Endodermal cell (in vitro differentiated cells): Measurements from ENCODE around the gene PIAS4. TPM values are rescaled to one million over a fixed set of nuclear protein-coding genes. Genes with fewer than 3 reads are reported as not detected.

ENCODE experiments used
- DNase-seq: peaks from one replicate; pipeline ENCODE4 v3.0.0-alpha.2; 2017
- H3K27ac ChIP-seq: 2 replicates; pipeline ENCODE4 v1.5.1; 2013; ENCODE audit warnings: mild to moderate bottlenecking, low read depth, low read length, moderate library complexity
- H3K27me3 ChIP-seq: 2 replicates; pipeline ENCODE4 v1.6.1; 2013; ENCODE audit warnings: mild to moderate bottlenecking, low read length, moderate library complexity; ENCODE audit not compliant: insufficient read depth, control insufficient read depth, poor library complexity, severe bottlenecking
- H3K36me3 ChIP-seq: 2 replicates; pipeline ENCODE4 v1.7.0; 2013; ENCODE audit warnings: mild to moderate bottlenecking, low read length, moderate library complexity; ENCODE audit not compliant: control insufficient read depth, insufficient read depth
- H3K4me1 ChIP-seq: one replicate; pipeline ENCODE4 v1.7.0; 2013; ENCODE audit warnings: low read length; ENCODE audit not compliant: control insufficient read depth, insufficient read depth
- H3K4me3 ChIP-seq: 2 replicates; pipeline ENCODE4 v1.5.1; 2013; ENCODE audit warnings: mild to moderate bottlenecking, low read length, moderate library complexity
- H3K9ac ChIP-seq: 2 replicates; pipeline ENCODE4 v1.6.1; 2013; ENCODE audit warnings: mild to moderate bottlenecking, low read length, moderate library complexity; ENCODE audit not compliant: poor library complexity, severe bottlenecking; ENCODE audit errors: extremely low read depth
- H3K9me3 ChIP-seq: 2 replicates; pipeline ENCODE4 v1.6.1; 2013; ENCODE audit warnings: mild to moderate bottlenecking, low read length, moderate library complexity; ENCODE audit not compliant: control insufficient read depth
- H3K27ac Mint-ChIP-seq: 2 replicates; pipeline ENCODE4 v1.8.0; 2020; ENCODE audit warnings: mixed read lengths
- H3K27me3 Mint-ChIP-seq: 2 replicates; pipeline ENCODE4 v1.8.0; 2021; ENCODE audit warnings: mild to moderate bottlenecking, mixed read lengths; ENCODE audit not compliant: insufficient read depth
- H3K36me3 Mint-ChIP-seq: 2 replicates; pipeline ENCODE4 v1.8.0; 2020; ENCODE audit warnings: low read depth, mixed read lengths
- H3K4me1 Mint-ChIP-seq: 2 replicates; pipeline ENCODE4 v1.8.0; 2020; ENCODE audit warnings: mixed read lengths
- H3K4me3 Mint-ChIP-seq: 2 replicates; pipeline ENCODE4 v1.8.0; 2020; ENCODE audit warnings: mild to moderate bottlenecking, moderate library complexity, mixed read lengths
- H3K9me3 Mint-ChIP-seq: 2 replicates; pipeline ENCODE4 v1.8.0; 2020; ENCODE audit warnings: mild to moderate bottlenecking, mixed read lengths
- CTCF ChIP-seq: fragments of 200-600 bp; sonication (generic); conservative IDR thresholded peaks from 2 replicates; pipeline ENCODE4 v1.5.0; 2021; ENCODE audit warnings: antibody characterized with exemption, mild to moderate bottlenecking
- WGBS, 2 experiments: methylation state at CpG; one replicate each; pipeline versions ENCODE4 v1.1.5 to v1.1.7; 2013; ENCODE audit warnings: missing lambda C conversion rate in 2 of 2, mixed read lengths in 1 of 2; ENCODE audit not compliant: insufficient coverage in 1 of 2, insufficient read length in 1 of 2; 5-methylcytosine and 5-hydroxymethylcytosine counted together
- total RNA-seq, 2 donors: library from RNA; stranded (reverse); fragmentation: NEBNext Ultra II Directional in 1 of 2; extraction: Animal tissue kit (Norgen Biotek cat#: 25700) in 1 of 2; gene quantifications; 2 replicates in 1 of 2; 3 replicates in 1 of 2; pipeline ENCODE4 v1.2.1, GENCODE V29; 2021

The PIAS4 gene
- total RNA-seq, 2 donors from 2014 or later, result 57.5 to 58.1 TPM

GRCh38 chr19:4064149-4064495 lies 56.6 kb downstream of the PIAS4 start:
- DNase-seq, result no peak
- TF ChIP-seq CTCF, result no peak
- no peaks in the 10 kb centered on the region for H3K4me1 ChIP-seq
- H3K9me3 Mint-ChIP-seq, result no peaks in the 10 kb centered on the region
- peaks cover 2% of the 10 kb centered on the region for H3K36me3 Mint-ChIP-seq
- peak overlapping the region; percentile 66 for H3K9ac ChIP-seq
- peaks cover 14% of the 10 kb centered on the region for H3K27me3 Mint-ChIP-seq
- H3K27ac ChIP-seq, result no peak overlapping the region
- H3K27me3 ChIP-seq, result peaks cover 19% of the 10 kb centered on the region
- peaks cover 3% of the 10 kb centered on the region for H3K4me1 Mint-ChIP-seq
- peak overlapping the region; percentile 82 for H3K4me3 ChIP-seq
- H3K4me3 Mint-ChIP-seq, result peak overlapping the region; percentile 73
- peaks cover 10% of the 10 kb centered on the region for H3K36me3 ChIP-seq
- H3K9me3 ChIP-seq, result no peaks in the 10 kb centered on the region
- H3K27ac Mint-ChIP-seq, result peak overlapping the region; percentile 77
- 6 to 9% methylated on average over 18 to 24 of the region's 24 CpGs for WGBS, 2 experiments

GRCh38 chr19:4064496-4065260 lies 57.1 kb downstream of the PIAS4 start:
- peaks cover 10% of the 10 kb centered on the region for H3K36me3 ChIP-seq
- peaks cover 18% of the 10 kb centered on the region for H3K27me3 Mint-ChIP-seq

GRCh38 chr19:4065430-4066175 lies 58.1 kb downstream of the PIAS4 start:
- Mint-ChIP-seq H3K27ac (no peak overlapping the region), H3K9me3 (no peaks in the 10 kb centered on the region), H3K27me3 (peaks cover 20% of the 10 kb centered on the region), H3K4me3 (peak overlapping the region; percentile 73), H3K36me3 (peaks cover 2% of the 10 kb centered on the region), H3K4me1 (peaks cover 3% of the 10 kb centered on the region)
- WGBS, 2 experiments, result 0% methylated on average over 74 of the region's 98 CpGs; no CpG with 5 or more reads in 1 of the 2 experiments
- H3K9me3 ChIP-seq, result no peaks in the 10 kb centered on the region
- H3K36me3 ChIP-seq, result peaks cover 10% of the 10 kb centered on the region
- no peak for TF ChIP-seq CTCF
- peaks cover 26% of the 10 kb centered on the region for H3K27me3 ChIP-seq
- H3K9ac ChIP-seq, result no peak overlapping the region
- no peak overlapping the region for H3K27ac ChIP-seq
- no peaks in the 10 kb centered on the region for H3K4me1 ChIP-seq
- DNase-seq, result peak; percentile 98
- H3K4me3 ChIP-seq, result no peak overlapping the region

More at GRCh38 chr19:4064496-4065260, 57.1 kb downstream of the PIAS4 start:
- no peak overlapping the region for H3K27ac ChIP-seq
- H3K27ac Mint-ChIP-seq, result no peak overlapping the region
- H3K36me3 Mint-ChIP-seq, result peaks cover 2% of the 10 kb centered on the region
- H3K4me1 ChIP-seq, result no peaks in the 10 kb centered on the region
- TF ChIP-seq CTCF, result no peak
- H3K4me3 ChIP-seq, result peak overlapping the region; percentile 82
- H3K4me3 Mint-ChIP-seq, result peak overlapping the region; percentile 73
- H3K27me3 ChIP-seq, result peaks cover 25% of the 10 kb centered on the region
- H3K4me1 Mint-ChIP-seq, result peaks cover 3% of the 10 kb centered on the region
- H3K9me3 ChIP-seq, result no peaks in the 10 kb centered on the region
- H3K9ac ChIP-seq, result peak overlapping the region; percentile 66
- WGBS, 2 experiments, result 1 to 2% methylated on average over 8 to 50 of the region's 57 CpGs
- peak; percentile 73 for DNase-seq
- H3K9me3 Mint-ChIP-seq, result no peaks in the 10 kb centered on the region
